ENCODE measurements around the gene POC1A. TPM values are rescaled to one million over a fixed set of nuclear protein-coding genes. Genes with fewer than 3 reads are reported as not detected.

The POC1A gene
- total RNA-seq, 1 experiment from 2014 or later, result 29.0 TPM

DNA sequence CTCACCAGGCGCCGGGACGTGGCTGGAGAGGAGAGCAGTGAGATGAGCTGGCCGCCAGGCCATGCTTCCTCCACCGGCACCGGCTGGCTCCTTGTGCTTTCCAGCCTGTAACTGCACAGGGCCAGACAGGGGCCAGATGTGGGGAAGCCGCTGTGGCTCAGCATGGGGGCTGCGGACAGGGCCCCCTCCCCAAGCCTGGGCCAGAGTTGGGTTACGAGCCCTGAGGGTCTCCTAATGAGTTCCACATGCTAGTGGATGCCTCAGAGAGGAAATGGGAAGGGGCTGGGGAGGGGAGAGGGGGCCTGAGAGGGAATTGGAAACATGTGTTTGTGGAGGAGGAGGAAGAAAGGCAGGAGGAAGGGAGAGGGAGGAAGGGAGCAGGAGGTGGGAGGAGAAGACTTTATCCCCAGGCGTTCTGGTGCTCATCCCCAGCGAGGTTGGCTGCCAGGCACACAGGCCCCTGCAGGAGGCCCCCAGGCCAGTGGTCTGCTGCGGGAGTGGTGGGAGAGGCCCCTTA, 86.1 kb downstream of the POC1A start:
- no peak overlapping the region for H2AFZ ChIP-seq (ENCODE audit: low read length)
- WGBS (ENCODE audit: extremely low coverage, insufficient read length, low lambda C conversion rate), result no CpG with 5 or more reads among the region's 12 CpGs

More for the DNA sequence above, 86.1 kb downstream of the POC1A start:
- Histone ChIP-seq H3K4ac (ENCODE audit: low read depth, low read length) (no peak overlapping the region), H3K79me2 (ENCODE audit: insufficient read depth, low read length) (no peaks in the 10 kb centered on the region), H3K9ac (ENCODE audit: extremely low read depth, insufficient read length, low read length) (no peak overlapping the region), H3K4me2 (ENCODE audit: insufficient read depth, insufficient read length, low read length) (no peak overlapping the region), H3T11ph (ENCODE audit: low read length) (no peak overlapping the region), H4K5ac (ENCODE audit: insufficient read length, low read depth, low read length) (no peak overlapping the region), H3K79me1 (ENCODE audit: insufficient read depth, low read depth, low read length, poor library complexity, severe bottlenecking) (no peaks in the 10 kb centered on the region), H3K27me3 (ENCODE audit: insufficient read depth, low read length) (no peaks in the 10 kb centered on the region), H3K4me1 (ENCODE audit: insufficient read depth, low read length) (no peaks in the 10 kb centered on the region), H2BK15ac (ENCODE audit: low read depth, low read length) (no peak overlapping the region), H2BK20ac (ENCODE audit: low read depth, low read length, poor library complexity, severe bottlenecking) (no peak overlapping the region), H4K8ac (replicated peaks; ENCODE audit: insufficient read length, low read depth, low read length) (no peak overlapping the region), H3K14ac (ENCODE audit: insufficient read depth, low read length) (no peak overlapping the region), H3K56ac (ENCODE audit: insufficient read length, low read depth, low read length) (no peak overlapping the region), H3K9me3 (ENCODE audit: control insufficient read depth, low read depth, low read length) (no peaks in the 10 kb centered on the region), H2BK120ac (ENCODE audit: low read depth, low read length, poor library complexity, severe bottlenecking) (no peak overlapping the region), H4K20me1 (ENCODE audit: control insufficient read depth, insufficient read depth, insufficient read length) (no peaks in the 10 kb centered on the region), H2AK5ac (ENCODE audit: insufficient read length, low read length) (no peak overlapping the region), H3K23me2 (ENCODE audit: insufficient read length, low read depth, low read length, poor library complexity, severe bottlenecking) (no peaks in the 10 kb centered on the region), H3K23ac (ENCODE audit: insufficient read length, low read depth, low read length) (no peak overlapping the region), H3K27ac (ENCODE audit: insufficient read length, low read depth, low read length) (no peak overlapping the region), H2BK12ac (ENCODE audit: insufficient read length, low read depth, low read length) (no peak overlapping the region), H3K18ac (ENCODE audit: insufficient read length, low read depth, low read length) (no peak overlapping the region), H4K91ac (ENCODE audit: insufficient read length, low read depth, low read length) (no peak overlapping the region), H2BK5ac (ENCODE audit: insufficient read length, low read length) (no peak overlapping the region)
- peak overlapping the region in 1 of 3 experiments; percentile 35; a peak in 1 of 7 replicates for H3K27ac Mint-ChIP-seq
- H3K27me3 Mint-ChIP-seq (ENCODE audit: low read depth), result peaks cover 17% of the 10 kb centered on the region
- peaks cover 2 to 5% of the 10 kb centered on the region in 2 experiments; a peak in 1 of 4 replicates for H3K4me1 Mint-ChIP-seq
- no peak for DNase-seq
- H3K4me3 Mint-ChIP-seq, result no peak overlapping the region
- H3K9me3 Mint-ChIP-seq, result no peaks in the 10 kb centered on the region
- H3K36me3 Mint-ChIP-seq (ENCODE audit: insufficient read depth in 1 of 3, low read depth in 3 of 3), result no peaks in the 10 kb centered on the region; a peak in 1 of 7 replicates
- TF ChIP-seq, protein P1, sequence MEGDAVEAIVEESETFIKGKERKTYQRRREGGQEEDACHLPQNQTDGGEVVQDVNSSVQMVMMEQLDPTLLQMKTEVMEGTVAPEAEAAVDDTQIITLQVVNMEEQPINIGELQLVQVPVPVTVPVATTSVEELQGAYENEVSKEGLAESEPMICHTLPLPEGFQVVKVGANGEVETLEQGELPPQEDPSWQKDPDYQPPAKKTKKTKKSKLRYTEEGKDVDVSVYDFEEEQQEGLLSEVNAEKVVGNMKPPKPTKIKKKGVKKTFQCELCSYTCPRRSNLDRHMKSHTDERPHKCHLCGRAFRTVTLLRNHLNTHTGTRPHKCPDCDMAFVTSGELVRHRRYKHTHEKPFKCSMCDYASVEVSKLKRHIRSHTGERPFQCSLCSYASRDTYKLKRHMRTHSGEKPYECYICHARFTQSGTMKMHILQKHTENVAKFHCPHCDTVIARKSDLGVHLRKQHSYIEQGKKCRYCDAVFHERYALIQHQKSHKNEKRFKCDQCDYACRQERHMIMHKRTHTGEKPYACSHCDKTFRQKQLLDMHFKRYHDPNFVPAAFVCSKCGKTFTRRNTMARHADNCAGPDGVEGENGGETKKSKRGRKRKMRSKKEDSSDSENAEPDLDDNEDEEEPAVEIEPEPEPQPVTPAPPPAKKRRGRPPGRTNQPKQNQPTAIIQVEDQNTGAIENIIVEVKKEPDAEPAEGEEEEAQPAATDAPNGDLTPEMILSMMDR (conservative IDR thresholded peaks at IDR 0.05), result no peak

Measured in H9 (cell line).